NCI-H2107 treated with DMSO at 0.1 percent for 48 hours (cell line): ENCODE measurements around the gene EDN3.
"Not testable (repeated sequence)": the region's sequence is repeated elsewhere in the genome, so short reads cannot be mapped to it uniquely, and the experiment has no call there.

Source experiments
- DNase-seq: peaks from one replicate; lab custom pipeline; 2025; ENCODE audit not compliant: unreplicated experiment; lab: John Stamatoyannopoulos, UW

EDN3 gene

GRCh38 chr20:59334651-59335300 is 34.4 kb downstream of the EDN3 start:
- DNase-seq, result no peak

GRCh38 chr20:59335377-59335776 is 35.0 kb downstream of the EDN3 start:
- DNase-seq, result no peak

- DNase-seq, result no peak
Observed at GRCh38 chr20:59336540-59336939, 36.1 kb downstream of the EDN3 start.

GRCh38 chr20:59338444-59338843 is 38.0 kb downstream of the EDN3 start:
- DNase-seq, result not testable (repeated sequence)

- DNase-seq, result no peak
Observed at GRCh38 chr20:59340201-59340885, 39.9 kb downstream of the EDN3 start.

GRCh38 chr20:59341285-59342022 is 41.0 kb downstream of the EDN3 start:
- DNase-seq, result not testable (repeated sequence)

- no peak for DNase-seq
Observed at GRCh38 chr20:59342023-59342957, 41.9 kb downstream of the EDN3 start.

- DNase-seq, result no peak
Observed at GRCh38 chr20:59346061-59346460, 45.6 kb downstream of the EDN3 start.

- no peak for DNase-seq
Observed at GRCh38 chr20:59349277-59349676, 48.9 kb downstream of the EDN3 start.

- DNase-seq, result no peak
Observed at GRCh38 chr20:59350330-59351156, 50.1 kb downstream of the EDN3 start.

GRCh38 chr20:59351157-59352040 is 51.0 kb downstream of the EDN3 start:
- no peak for DNase-seq

GRCh38 chr20:59352541-59352940 is 52.1 kb downstream of the EDN3 start:
- DNase-seq, result no peak

- no peak for DNase-seq
Observed at GRCh38 chr20:59352990-59353389, 52.6 kb downstream of the EDN3 start.

- no peak for DNase-seq
Observed at GRCh38 chr20:59354460-59354859, 54.0 kb downstream of the EDN3 start.

- DNase-seq, result no peak
Observed at GRCh38 chr20:59355242-59355641, 54.8 kb downstream of the EDN3 start.

- no peak for DNase-seq
Observed at GRCh38 chr20:59356662-59357165, 56.3 kb downstream of the EDN3 start.

GRCh38 chr20:59358793-59359192 is 58.4 kb downstream of the EDN3 start:
- not testable (repeated sequence) for DNase-seq

GRCh38 chr20:59359906-59360725 is 59.7 kb downstream of the EDN3 start:
- DNase-seq, result no peak
